Left forelimb (tissue), 1 donor: Measurements from ENCODE around the gene RBM15B.

Source experiments
- DNase-seq: peaks from one replicate; pipeline ENCODE4 v3.0.0-alpha.2; 2018; ENCODE audit warnings: low spot score

The RBM15B gene

DNA sequence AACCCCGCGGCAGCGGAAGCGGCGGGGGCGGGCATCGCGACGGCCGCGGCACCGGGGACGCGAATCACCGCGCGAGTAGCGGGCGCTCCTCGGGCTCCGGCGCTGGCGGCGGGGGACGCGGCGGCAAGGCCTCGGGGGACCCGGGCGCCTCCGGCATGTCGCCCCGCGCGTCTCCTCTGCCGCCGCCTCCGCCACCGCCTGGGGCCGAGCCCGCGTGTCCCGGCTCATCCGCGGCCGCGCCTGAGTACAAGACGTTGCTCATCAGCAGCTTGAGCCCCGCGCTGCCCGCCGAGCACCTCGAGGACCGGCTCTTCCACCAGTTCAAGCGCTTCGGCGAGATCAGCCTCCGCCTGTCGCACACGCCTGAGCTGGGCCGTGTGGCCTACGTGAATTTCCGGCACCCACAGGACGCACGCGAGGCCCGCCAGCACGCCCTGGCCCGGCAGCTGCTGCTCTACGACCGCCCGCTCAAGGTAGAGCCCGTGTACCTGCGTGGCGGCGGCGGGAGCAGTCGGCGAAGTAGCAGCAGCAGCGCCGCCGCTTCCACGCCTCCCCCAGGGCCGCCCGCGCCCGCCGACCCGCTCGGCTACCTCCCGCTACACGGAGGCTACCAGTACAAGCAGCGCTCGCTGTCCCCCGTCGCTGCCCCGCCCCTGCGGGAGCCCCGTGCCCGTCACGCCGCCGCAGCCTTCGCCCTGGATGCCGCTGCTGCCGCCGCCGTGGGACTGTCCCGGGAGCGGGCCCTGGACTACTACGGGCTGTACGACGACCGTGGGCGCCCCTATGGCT, 675 bp downstream of the RBM15B start:
- no peak for DNase-seq

GRCh38 chr3:51392355-51393133, 1.5 kb downstream of the RBM15B start:
- no peak for DNase-seq

GRCh38 chr3:51393134-51393495, 2.0 kb downstream of the RBM15B start:
- DNase-seq: no peak

- no peak for DNase-seq
Observed at GRCh38 chr3:51393564-51393963, 2.5 kb downstream of the RBM15B start.

DNA sequence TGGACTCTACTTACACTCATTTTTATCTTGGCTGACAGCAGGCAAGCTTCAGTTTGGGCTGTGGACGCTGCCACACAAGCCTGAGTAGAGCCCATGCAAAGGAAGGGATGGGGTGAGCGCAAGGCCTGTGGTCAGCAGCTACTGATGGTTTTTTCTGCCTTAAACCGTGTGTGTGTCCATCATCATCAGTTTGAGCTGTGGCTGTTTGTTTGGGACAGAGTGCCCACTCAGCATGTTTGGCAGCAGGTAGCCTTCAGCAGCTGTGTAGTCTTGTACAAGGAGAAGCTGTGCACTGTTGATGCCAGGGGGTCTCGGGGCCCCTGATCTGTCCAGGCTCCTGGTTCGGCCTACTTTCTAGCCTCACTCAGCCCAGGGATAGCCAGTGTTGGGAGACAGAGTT, 3.5 kb downstream of the RBM15B start:
- DNase-seq: no peak

DNA sequence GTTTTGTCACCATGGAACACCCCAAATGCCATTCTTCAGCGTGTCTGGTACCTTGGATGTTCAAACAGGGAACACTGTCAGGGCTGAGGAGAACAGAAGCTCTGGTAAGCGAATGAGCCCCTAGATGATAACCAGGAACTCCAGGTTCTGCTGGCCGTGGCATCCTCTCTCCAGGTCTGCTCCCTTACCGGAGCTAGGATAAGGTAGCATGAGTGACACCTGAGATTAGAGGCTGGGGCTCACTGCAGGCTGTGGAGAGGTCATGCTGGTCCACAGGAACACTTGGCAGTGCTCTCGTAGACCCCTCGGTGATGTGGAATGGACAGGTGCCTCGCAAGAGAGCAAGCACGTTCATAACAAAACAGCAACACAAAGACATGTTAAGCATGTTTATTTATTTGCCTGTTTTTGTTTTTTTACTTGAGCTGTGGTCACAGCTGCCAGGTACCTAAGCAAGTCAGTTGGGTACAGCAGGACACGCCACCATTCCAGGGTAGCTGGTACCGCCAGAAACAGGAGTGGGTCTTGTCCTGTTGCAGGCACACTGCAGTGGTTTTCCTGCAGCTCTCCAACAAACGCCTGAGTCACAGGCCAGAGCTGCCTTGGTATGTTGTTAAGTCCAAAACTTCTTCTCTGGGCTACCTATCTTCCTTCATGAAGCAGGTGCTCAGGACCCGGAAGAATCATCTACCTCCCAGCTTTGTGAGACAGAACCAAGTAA, 4.6 kb downstream of the RBM15B start:
- DNase-seq: no peak

- DNase-seq: no peak
Observed at GRCh38 chr3:51396401-51396800, 5.3 kb downstream of the RBM15B start.

GRCh38 chr3:51397392-51397791, 6.3 kb downstream of the RBM15B start:
- no peak for DNase-seq

GRCh38 chr3:51398595-51399310, 7.7 kb downstream of the RBM15B start:
- DNase-seq: no peak

- no peak for DNase-seq
Observed at GRCh38 chr3:51400166-51400565, 9.1 kb downstream of the RBM15B start.

GRCh38 chr3:51401735-51402134, 10.7 kb downstream of the RBM15B start:
- no peak for DNase-seq

DNA sequence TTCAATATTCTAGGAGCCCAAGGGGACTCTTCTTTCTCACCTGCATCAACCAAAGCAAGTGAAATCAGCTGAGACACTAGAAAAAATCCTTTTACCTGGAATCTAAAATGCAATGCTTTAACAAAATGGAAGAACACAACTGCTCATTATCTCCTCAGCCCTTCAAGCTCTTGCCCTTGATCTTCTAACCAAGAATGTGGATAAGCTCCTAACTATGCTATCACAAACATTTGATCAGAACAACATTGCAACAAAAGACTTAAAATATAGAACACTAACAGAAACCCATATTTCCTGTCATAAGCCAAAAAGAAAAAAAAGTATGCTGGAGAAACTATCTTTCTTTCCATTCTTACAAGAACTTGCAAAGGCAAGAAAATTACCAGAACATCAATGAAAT, 12.6 kb downstream of the RBM15B start:
- no peak for DNase-seq

DNA sequence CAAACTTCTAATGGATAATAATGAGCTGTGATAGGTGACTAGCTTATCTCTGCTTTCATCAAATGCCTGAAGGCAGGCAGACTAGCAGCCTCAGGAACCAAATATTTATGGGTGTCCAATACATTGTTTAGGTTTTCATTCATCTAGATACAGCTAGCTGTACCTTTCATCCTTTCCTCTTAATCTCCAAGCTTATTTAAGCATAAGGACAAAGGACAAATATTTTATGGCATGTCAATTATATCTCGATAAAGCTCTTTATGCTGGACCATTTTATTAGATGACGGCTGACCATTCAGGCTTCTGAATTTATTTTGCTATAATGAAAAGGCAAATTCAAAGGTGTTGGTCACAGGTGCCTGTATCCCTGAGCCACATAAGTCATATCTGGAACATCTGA, 16.9 kb downstream of the RBM15B start:
- no peak for DNase-seq

DNA sequence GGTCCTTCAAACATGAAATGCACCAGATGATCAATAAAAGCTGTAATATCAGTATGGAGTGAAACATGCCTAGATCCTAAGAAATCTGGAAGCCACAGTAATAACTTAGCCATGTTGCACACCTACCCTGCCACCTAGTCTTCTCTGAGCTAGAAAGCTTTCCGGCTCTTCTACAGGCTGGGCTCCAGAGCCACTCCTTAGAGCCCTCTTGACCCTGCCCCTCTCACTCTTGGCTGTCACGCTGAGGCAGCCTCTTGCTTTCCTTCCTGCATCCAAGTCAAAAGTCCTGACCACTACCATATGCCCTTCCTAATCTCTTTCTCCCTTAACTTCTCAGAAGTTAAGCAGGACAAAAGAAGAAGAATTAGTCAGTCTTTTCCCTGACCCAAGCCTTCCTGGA, 17.7 kb downstream of the RBM15B start:
- DNase-seq: no peak

GRCh38 chr3:51422211-51422610, 31.1 kb downstream of the RBM15B start:
- no peak for DNase-seq

- DNase-seq: no peak
Observed at GRCh38 chr3:51426921-51427320, 35.8 kb downstream of the RBM15B start.

- no peak for DNase-seq
Observed at GRCh38 chr3:51429138-51429537, 38.1 kb downstream of the RBM15B start.

DNA sequence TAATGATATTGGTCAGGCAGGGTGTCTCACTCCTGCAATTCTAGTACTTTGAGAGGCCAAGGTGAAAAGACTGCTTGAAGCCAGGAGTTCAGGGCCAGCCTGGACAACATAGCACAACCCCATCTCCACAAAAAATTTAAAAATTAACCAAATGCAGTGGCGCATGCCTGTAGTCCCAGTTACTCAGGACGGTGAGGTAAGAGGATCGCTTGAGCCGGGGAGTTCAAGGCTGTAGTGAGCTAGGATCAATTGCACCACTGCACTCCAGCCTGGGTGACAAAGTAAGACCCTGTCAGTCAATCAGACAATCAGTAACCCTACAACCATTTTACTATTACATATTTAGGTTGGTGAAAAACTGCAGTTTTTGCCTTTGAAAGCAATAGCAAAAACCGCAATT, 43.0 kb downstream of the RBM15B start:
- DNase-seq: no peak

GRCh38 chr3:51434746-51435327, 43.8 kb downstream of the RBM15B start:
- DNase-seq: no peak

GRCh38 chr3:51436998-51437639, 46.0 kb downstream of the RBM15B start:
- DNase-seq: no peak

DNA sequence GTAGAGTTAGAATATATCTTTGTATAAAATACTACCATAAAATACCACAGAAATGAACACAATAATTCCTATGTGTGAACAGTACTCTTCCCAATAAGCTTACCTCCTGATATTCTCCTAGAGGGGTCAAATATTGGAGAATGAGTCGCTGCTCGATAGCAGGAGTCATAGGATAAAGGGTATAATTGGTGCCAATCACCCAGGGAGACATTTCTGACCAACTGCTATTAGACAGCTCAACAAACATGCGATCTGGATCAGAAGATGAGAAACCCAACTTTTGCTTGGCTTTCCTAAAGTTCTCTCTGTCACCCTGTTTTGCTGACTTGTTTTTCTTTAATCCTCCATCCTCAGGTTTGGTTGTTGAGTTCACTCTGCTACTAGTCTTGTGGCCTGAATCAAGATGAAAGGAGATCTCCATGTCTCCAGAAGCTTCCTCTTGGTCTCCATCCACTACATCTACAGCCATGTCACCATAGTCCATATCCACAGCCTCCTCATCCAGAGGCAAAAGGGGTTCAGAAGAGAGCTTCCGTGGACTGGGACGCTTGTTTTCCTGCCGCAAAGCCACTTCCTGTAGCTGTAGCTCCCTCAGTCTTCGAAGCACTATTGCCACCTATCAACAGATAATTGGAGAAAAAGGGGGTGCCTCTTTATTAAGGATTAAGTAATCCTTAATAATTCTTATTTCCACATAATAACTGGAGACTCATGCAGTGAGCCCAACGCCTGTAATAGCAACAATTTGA, 50.4 kb downstream of the RBM15B start:
- DNase-seq: no peak
